T1000 (cell line): ENCODE results near the gene SFMBT1.
"Not testable (repeated sequence)": the region's sequence is repeated elsewhere in the genome, so short reads cannot be mapped to it uniquely, and the experiment has no call there.

ENCODE experiments used
- DNase-seq: peaks from one replicate; lab custom pipeline; 2025; ENCODE audit warnings: mixed read lengths; lab: John Stamatoyannopoulos, UW

The SFMBT1 gene

GRCh38 chr3:53038679-53039375 lies 7.0 kb downstream of the SFMBT1 start:
- no peak for DNase-seq

GRCh38 chr3:53035825-53036619 lies 9.9 kb downstream of the SFMBT1 start:
- DNase-seq, result no peak

DNA sequence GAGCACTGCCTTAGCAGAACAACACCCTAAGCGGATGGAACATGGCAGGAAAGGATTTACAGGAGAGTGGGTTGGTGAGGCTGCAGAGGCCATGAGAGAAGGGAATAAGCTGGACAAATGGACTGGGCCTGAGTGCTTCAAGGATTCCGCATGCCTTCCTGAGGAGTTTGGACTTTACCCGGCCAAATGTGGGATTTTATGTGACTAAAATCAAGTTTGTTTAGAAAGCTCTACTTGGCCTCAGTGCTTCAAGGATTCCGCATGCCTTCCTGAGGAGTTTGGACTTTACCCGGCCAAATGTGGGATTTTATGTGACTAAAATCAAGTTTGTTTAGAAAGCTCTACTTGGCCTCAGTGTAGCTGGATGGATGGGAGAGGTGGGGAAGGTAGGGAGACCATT lies 10.9 kb downstream of the SFMBT1 start:
- DNase-seq, result not testable (repeated sequence)

DNA sequence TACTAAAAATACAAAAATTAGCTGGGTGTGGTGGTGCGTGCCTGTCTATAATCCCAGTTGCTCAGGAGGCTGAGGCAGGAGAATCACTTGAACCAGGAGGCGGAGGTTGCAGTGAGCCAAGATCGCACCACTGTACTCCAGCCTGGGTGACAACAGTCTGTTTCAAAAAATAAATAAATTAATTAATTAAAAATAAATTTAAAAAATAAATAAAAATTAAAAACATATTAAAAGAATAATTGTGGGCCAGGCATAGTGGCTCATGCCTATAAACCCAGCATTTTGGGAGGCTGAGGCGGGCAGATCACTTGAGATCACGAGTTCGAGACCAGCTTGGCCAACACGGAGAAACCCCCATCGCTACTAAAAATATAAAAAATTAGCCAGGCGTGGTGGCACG lies 11.5 kb downstream of the SFMBT1 start:
- not testable (repeated sequence) for DNase-seq

DNA sequence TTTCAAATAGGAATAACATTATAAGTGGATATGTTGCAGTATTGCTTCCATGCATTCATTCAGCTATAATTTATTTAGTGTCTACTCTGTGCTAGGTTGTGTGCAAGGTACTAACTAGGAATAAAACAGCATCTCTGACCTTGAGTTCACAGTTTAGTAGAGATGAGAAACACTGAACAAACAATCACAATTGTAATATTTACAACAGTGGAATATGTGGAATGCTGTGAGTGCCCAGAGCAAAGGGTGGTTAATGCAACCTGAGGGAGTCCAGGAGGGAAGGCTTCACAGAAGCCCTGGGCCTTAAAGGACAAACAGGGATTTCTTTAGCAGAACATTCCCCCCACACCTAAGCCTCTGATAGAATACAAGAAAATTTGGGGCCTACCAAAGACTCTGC lies 13.3 kb downstream of the SFMBT1 start:
- no peak for DNase-seq

DNA sequence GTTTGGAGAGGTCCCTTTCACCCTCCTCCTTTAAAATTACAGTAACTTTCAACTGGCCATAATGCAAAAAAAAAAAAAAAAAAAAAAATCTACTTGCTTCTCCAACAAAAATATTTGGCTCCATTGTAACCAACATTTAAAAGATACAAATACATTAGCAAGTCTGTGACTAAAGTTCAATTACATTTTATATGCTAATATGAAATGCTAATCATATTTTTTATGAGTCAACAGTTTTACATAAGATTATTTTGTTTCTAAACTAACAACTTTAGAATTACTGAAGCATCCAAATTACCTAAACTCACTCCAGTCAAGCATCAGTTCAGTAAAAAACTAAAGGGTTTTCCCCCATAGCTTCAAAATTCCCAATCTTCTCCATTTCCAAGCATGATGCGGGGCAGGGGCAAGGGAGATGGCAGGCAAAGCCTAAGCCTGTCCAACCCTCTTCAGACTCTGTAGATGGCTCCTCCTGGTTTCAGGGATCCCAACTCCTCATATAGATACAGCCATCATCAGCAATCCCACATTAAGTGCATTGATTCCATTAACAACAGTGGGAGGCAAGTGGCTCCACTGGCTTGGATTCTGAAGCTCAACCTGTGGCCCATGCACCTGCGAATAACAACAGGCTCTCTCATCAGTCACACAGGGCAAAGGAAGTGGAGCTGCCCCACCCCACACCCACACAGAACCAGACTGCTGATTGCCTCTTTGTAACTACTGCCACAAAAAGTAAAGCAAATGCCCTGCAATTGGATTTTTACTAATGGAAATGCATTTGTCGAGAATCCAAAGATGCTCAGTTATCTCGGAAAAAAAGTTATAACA lies 15.0 kb downstream of the SFMBT1 start:
- DNase-seq, result no peak

GRCh38 chr3:53028641-53029040 lies 17.2 kb downstream of the SFMBT1 start:
- DNase-seq, result no peak

DNA sequence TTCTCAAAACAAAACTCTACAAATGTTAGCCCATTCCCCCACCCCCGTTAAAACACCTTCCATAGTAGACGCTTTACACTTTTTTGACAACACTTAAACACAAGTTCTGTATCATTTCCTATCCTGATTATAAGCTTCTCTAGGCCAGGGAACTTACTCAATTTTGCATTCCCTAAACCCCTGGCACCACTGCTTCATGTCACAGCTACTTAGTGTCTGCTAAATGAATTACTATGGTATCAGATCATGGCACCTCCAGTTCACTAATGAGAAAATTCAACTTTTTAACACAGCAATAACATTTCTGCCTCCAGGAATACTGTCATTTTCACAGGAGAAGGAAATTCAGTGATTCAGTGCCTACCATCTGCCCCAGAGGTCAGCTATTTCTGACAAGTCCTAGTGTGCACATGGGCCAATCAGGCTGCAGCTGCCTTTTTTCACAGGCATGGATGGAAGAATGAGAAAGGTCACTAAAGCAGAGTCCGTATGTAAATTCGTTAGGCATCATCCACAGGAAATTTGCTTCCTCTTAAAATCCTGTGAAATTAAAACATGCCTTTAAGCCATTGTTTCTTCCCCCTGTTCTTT lies 18.5 kb downstream of the SFMBT1 start:
- no peak for DNase-seq

GRCh38 chr3:53026382-53027162 lies 19.3 kb downstream of the SFMBT1 start:
- no peak for DNase-seq

DNA sequence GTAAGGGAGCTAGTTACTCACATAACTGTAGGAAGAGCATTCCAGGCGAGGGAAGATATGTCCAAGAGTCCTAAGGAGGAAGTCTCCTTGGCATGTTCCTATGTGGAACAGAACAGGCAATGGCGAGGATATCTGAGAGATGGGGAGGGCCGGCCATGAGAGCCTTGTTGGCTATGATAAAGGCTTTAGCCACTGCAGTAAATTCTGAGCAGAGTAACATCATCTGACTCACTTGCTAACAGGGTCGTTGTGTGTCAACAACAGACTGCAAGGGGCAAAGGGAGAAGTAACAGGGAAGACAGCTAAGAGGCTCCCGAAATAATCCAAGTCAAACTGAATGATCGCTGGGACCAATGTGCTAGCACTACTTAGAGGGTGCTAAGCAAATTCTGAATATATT lies 21.6 kb downstream of the SFMBT1 start:
- DNase-seq, result no peak

- no peak for DNase-seq
These were observed 22.6 kb downstream of the SFMBT1 start for GRCh38 chr3:53023072-53023823.

GRCh38 chr3:53022647-53023046 lies 23.2 kb downstream of the SFMBT1 start:
- DNase-seq, result no peak

DNA sequence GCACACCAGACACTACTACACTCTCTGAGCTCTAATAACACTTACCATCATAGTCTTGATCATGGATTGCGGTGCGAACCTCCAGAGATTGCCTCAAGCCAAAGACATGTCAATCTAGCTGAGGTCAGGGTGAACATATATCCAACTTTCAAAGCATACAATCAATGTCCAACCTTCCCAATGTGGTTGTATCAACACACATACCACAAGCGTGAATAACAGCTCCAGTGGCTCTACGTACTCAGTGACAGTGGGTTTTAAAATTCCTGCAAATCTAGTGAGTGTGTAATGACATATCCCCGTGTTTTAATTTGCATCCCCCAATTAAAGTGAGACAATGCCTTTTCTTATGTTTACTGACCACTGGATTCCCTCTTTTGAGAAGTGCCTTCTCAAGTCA lies 29.6 kb downstream of the SFMBT1 start:
- DNase-seq, result no peak

DNA sequence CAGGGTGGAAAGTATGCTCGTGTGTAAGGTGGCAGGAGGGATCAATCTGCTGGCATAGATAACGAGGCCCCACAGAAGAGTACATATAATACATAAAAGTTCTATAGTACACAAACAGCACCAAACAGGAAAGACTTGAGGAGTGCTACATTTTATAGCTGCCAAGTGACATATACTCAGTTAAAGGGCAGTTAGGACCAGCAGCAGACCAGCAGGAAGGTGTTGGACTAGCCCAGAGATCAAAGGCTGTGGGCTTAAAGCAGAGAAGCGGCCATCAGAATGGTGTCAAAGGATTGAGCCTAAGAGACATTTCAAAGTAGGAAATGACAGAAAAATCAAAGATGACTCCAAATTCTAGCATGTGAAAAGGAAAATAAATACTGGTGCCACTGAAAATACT lies 34.5 kb downstream of the SFMBT1 start:
- DNase-seq, result no peak

GRCh38 chr3:53009826-53010539 lies 35.9 kb downstream of the SFMBT1 start:
- DNase-seq, result no peak

DNA sequence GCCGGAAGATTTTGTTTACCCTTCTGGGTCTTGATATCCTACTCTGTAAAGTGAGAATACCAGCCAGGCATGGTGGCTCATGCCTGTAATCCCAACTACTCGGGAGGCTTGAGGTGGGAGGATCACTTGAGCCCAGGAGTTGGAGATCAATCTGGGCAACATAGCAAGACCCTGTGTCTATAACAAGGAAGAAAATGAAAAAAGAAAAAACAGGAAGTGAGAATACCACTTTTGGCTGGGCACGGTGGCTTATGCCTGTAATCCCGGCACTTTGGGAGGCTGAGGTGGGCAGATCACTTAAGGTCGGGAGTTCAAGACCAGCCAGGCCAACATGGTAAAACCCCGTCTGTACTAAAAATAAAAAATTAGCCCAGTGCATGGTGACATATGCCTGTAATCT lies 36.9 kb downstream of the SFMBT1 start:
- no peak for DNase-seq

- DNase-seq, result no peak
These were observed 39.9 kb downstream of the SFMBT1 start for GRCh38 chr3:53005854-53006513.

- no peak for DNase-seq
These were observed 40.5 kb downstream of the SFMBT1 start for GRCh38 chr3:53005338-53005737.

- DNase-seq, result no peak
These were observed 42.6 kb downstream of the SFMBT1 start for GRCh38 chr3:53003320-53003719.
